HG02798 (cell line): Measurements from ENCODE around the gene CHAMP1.

Source experiments
- ATAC-seq: cut with Tn5 transposase; IDR thresholded peaks from one replicate; pipeline ENCODE4 v1.9.1; 2021; ENCODE audit warnings: mild to moderate bottlenecking; ENCODE audit not compliant: unreplicated experiment, poor library complexity

Gene CHAMP1

GRCh38 chr13:114296902-114297301 is 17.4 kb upstream of the CHAMP1 start:
- ATAC-seq, result no peak

- no peak for ATAC-seq
These were observed 15.4 kb upstream of the CHAMP1 start for GRCh38 chr13:114298866-114299265.

GRCh38 chr13:114299604-114300305 is 14.5 kb upstream of the CHAMP1 start:
- ATAC-seq, result no peak

- no peak for ATAC-seq
These were observed 10.5 kb upstream of the CHAMP1 start for GRCh38 chr13:114303700-114304327.

- ATAC-seq, result no peak
These were observed 9.8 kb upstream of the CHAMP1 start for GRCh38 chr13:114304346-114305034.

GRCh38 chr13:114309086-114309485 is 5.2 kb upstream of the CHAMP1 start:
- no peak for ATAC-seq

GRCh38 chr13:114309806-114310410 is 4.4 kb upstream of the CHAMP1 start:
- no peak for ATAC-seq

GRCh38 chr13:114310956-114311355 is 3.3 kb upstream of the CHAMP1 start:
- no peak for ATAC-seq

- no peak for ATAC-seq
These were observed 2.9 kb upstream of the CHAMP1 start for GRCh38 chr13:114311387-114311786.

GRCh38 chr13:114311908-114312307 is 2.4 kb upstream of the CHAMP1 start:
- ATAC-seq, result no peak

- no peak for ATAC-seq
These were observed 1.0 kb upstream of the CHAMP1 start for GRCh38 chr13:114313061-114313860.

GRCh38 chr13:114315074-114315785 is 927 bp downstream of the CHAMP1 start:
- no peak for ATAC-seq

- ATAC-seq, result no peak
These were observed 4.3 kb downstream of the CHAMP1 start for GRCh38 chr13:114318624-114319023.

- no peak for ATAC-seq
These were observed 5.2 kb downstream of the CHAMP1 start for GRCh38 chr13:114319441-114319913.

GRCh38 chr13:114320065-114320464 is 5.8 kb downstream of the CHAMP1 start:
- no peak for ATAC-seq

- ATAC-seq, result no peak
These were observed 7.0 kb downstream of the CHAMP1 start for GRCh38 chr13:114321256-114321655.

- no peak for ATAC-seq
These were observed 9.0 kb downstream of the CHAMP1 start for GRCh38 chr13:114323349-114323748.

GRCh38 chr13:114324334-114324733 is 10.0 kb downstream of the CHAMP1 start:
- ATAC-seq, result no peak

GRCh38 chr13:114325729-114326128 is 11.4 kb downstream of the CHAMP1 start:
- no peak for ATAC-seq

GRCh38 chr13:114328034-114328433 is 13.7 kb downstream of the CHAMP1 start:
- no peak for ATAC-seq
